ENCODE measurements around the gene NRGN.

NRGN gene

DNA sequence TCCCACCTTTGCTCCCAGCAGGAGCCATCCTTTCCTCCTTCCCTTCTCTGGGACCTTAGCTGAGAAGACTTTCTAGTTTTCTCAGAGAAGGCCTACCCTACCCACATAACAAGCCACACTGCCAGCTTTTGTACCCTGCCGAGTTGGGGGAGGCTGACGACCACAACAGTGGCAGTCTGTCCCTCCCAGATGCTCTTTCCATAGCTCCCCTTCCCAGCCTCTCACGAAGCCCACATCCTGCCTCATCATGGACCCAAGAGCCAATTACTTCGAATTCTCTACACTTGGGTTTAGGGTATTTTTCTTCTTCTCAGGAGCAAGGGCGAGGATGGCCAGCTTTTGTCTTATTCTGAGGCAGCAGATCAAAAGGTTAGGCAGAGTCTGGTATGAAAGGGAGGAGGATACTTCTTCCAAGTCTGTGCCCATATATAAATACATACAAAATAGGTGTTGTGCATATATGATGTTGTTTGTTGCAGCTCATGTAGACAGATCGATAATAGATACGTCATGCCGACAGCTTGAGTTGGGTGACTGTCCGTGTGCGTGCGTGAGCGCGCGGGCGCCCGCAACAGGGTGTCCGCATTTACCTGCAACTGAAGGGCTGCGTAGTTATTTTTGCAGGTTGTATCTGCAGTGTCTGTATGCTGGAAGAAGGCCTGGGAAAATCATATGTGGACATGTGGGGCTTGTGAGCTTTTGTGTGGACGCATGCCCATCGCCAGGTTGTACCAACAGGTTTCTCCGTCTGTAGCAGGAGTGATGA, 846 bp upstream of the NRGN start:
- DNase-seq (ENCODE audit: insufficient read length, low spot score) (no peak), FAIRE-seq (no peak)

DNA sequence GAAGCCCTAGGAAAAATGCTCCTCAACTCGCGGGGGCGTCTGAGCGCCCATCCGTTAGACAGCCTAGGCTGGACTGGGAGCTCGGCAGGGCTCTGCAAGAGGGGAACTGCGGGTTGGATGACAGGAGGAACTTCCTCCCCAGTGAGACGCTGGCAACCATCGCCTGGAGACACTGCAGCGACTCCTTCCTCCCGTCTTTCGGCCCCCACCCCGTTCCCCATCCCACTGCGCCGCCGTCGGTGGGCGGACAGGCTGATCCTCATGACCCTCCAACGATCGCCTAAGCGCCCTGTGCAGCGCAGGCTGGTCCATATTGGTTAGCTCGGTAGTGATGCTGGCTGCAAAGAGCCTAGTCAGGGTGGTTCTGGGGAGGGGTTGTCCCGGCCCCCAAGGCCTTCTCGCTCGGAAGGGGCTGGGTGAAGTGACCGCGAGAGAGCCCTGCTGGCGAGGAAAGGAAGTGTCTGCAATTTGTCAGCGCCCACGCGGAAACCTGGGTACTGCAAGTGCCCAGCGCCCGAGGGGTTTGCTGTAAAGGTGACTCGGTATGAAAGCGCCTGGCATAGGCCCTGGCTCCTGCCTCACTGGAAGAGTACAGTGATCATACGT, 638 bp downstream of the NRGN start:
- DNase-seq (ENCODE audit: insufficient read length, low spot score) (no peak), FAIRE-seq (no peak)

GRCh38 chr11:124742555-124742954, 2.8 kb downstream of the NRGN start:
- FAIRE-seq (no peak), DNase-seq (ENCODE audit: insufficient read length, low spot score) (no peak)

DNA sequence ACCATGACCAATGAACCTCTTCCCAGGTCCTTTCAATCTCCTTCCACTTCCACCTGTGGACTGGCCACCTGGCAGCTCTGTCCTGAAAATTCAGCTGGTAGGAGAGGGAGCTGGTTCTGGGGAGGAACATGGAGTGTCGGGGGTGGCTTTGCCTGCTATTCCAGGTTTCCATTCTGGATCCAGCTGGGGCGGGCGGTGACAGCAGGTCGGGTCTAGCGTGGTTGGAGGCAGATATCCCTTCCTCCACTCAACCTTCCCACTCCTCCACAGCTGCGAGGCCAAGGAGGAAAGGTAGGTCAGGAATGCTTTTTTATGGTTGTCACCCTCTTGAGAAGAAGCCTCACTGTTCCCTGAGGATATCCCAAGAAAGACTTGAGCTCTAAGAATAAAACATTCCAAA, 3.3 kb downstream of the NRGN start:
- no peak for DNase-seq (ENCODE audit: insufficient read length, low spot score)
- FAIRE-seq = no peak

DNA sequence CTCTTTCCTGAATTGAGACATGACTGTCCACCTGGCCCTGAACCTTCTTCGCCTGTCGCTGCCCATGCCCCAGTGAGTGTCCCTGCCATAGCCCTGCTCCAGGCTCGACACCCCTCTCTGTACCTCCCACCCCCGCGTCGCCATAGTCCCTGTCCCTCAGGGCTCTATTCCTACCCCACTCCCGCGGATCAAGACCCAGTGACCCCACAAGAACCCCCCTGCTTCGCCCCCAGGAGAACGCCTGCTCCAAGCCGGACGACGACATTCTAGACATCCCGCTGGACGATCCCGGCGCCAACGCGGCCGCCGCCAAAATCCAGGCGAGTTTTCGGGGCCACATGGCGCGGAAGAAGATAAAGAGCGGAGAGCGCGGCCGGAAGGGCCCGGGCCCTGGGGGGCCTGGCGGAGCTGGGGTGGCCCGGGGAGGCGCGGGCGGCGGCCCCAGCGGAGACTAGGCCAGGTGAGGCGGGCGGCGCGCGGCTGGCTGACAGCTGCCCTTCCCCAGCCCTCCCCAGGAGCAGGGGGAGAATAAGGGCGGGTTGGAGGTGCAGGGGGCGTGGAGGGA, 5.6 kb downstream of the NRGN start:
- FAIRE-seq (no peak), DNase-seq (ENCODE audit: insufficient read length, low spot score) (no peak)

DNA sequence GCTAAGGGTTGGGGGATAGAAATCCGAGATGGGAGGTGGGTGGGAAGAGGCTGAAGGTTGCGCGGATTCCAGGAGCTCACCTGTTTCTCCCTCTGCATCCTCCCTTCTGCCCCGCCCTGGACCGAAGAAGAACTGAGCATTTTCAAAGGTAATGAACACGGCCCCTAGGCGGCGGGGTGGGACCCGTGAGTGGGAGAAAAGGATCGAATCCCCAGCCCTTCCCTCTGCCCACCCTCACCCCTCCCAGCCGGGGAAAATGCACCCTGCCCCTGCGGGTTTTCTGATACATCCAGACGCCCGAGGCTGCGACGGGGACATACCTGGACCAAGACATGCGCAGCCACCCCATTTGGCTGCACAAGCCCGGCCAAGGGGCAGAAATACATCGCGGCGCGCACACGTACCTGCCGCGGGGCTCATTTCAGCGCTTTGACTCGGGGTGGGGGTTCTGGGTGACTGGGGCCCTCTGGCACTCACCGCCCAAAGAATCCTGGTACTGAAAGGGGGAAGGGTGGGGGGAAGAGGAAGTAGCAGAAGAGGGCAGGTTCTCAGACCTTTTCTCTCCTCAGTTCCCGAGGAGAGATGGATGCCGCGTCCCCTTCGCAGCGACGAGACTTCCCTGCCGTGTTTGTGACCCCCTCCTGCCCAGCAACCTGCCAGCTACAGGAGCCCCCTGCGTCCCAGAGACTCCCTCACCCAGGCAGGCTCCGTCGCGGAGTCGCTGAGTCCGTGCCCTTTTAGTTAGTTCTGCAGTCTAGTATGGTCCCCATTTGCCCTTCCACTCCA, 6.3 kb downstream of the NRGN start:
- DNase-seq (ENCODE audit: insufficient read length, low spot score) (no peak), FAIRE-seq (no peak)

GRCh38 chr11:124746621-124747243, 7.0 kb downstream of the NRGN start:
- no peak for FAIRE-seq

GRCh38 chr11:124747406-124748099, 7.8 kb downstream of the NRGN start:
- FAIRE-seq (no peak), DNase-seq (ENCODE audit: insufficient read length, low spot score) (no peak)

More at GRCh38 chr11:124746621-124747243, 7.0 kb downstream of the NRGN start:
- DNase-seq (ENCODE audit: insufficient read length, low spot score) = no peak

- no peak for FAIRE-seq
- no peak for DNase-seq (ENCODE audit: insufficient read length, low spot score)
Observed at GRCh38 chr11:124748100-124748418, 8.3 kb downstream of the NRGN start.

DNA sequence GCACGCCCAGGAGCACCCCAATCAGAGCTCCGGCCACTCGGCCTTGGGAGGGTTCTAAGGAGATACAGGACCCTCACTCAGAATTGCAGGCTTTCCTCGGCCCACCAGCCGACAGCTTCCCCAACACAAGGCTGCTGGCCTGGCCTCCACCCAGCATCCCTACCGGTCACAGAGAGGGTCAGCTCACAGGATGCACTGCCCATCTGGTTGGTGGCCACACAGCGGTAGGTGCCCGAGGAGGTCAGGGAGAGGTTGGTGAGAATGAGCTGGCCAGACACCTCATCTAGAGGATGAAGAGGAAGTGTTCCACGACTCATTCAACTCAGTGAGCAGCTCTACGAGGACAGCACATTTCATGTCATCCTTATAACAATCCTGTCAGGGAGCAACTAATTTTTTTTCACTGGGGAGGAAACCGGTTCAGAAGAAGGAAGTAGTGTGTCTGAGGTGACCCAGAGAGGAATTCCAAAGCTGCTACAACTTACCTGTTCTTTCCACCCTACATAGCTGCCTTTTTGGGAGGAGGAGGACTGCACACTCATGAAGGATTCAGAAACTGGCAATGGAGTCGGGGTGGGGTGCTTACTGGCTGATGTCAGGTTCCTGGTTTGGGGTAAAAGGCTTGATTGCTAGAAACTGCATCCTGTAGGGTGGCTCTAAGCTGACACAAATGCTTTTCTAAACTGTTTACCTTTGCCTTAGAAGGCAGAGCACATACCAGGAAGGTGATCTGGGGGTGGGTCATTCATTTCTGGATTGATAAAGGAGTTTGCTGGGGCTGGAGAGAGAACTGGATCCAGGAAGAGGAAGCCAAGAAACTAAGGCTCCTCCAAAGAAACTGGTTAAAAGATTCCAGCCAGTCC, 9.0 kb downstream of the NRGN start:
- FAIRE-seq (no peak), DNase-seq (ENCODE audit: insufficient read length, low spot score) (no peak)

DNA sequence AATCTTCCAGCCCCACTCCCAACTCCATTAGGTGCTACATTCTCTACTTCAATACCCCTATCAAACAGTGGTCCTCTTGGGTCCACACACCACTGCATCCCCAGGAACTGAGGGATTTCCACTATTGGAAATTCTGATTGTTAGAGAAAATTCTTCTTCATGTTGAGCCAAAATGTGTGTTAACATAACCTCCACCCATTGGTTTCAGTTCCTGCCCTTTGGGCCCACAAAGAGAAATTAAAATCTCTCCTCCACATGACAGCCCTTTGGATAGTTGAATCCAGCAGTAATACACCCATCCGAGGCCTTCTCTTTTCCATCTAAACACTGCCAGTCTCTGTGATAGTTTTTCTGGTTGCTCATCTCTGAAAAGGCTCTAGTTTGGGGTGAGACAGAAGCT, 10.2 kb downstream of the NRGN start:
- DNase-seq (ENCODE audit: insufficient read length, low spot score) (no peak), FAIRE-seq (no peak)

DNA sequence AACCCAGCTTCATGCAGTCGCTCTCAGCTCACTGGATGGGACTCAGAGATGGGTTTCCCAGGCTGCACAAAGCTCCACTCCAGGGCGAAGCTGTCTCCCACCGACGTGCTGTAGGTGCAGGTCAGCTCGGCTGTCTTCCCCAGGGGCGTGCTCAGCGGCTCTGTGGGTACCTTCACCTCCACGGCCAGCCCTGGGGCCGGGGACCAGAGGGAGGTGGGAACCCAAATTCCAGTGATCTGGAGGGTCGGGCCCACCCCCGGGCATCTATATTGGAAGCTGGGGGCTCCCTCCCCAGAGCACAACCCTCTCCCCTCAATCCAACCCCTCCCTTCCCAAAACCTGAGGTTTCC, 11.6 kb downstream of the NRGN start:
- DNase-seq (ENCODE audit: insufficient read length, low spot score) (no peak), FAIRE-seq (no peak)

DNA sequence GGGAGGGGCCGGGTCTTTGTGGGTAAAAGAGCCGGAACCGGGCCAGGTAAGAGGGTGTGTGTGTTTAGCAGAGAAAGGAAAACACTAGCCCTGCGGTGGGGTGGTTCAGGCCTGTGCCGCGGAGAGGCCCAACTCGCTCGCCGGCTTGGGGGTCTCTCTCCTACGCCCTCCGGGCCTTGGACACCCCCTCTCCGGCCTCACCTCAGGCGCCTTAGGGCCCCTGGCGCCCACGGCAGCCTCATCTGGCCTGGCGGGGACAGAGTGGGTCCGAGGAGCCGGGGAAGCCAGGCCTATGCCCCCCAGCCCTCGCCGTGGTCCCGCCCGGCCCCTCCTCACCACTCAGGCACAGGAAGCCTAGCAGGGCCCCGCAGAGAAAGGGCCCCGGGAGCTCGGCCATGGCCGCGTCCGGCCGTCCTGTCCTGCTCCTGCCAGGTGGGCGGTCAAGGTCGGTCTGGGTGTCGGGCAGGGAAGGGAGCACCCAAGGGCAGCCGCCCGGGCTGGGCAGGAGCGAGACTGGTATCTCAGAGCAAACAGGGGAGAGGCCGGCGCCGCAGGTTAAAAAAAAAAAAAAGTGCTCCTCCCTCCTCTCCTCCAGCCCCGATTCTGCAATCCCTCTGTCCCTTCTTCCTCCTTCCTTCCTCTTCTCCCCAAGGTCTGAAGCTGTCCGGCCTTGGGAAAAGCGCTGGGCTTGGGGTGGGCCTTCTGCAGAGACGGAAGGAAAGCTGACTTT, 12.2 kb downstream of the NRGN start, which contains the start of gene VSIG2:
Gene VSIG2, minus strand, starts transcription at position 515 of the 730 bp plus-strand sequence. Its CDS starts 118 bp downstream, at position 397.
- DNase-seq (ENCODE audit: insufficient read length, low spot score) = no peak
- FAIRE-seq = no peak

DNA sequence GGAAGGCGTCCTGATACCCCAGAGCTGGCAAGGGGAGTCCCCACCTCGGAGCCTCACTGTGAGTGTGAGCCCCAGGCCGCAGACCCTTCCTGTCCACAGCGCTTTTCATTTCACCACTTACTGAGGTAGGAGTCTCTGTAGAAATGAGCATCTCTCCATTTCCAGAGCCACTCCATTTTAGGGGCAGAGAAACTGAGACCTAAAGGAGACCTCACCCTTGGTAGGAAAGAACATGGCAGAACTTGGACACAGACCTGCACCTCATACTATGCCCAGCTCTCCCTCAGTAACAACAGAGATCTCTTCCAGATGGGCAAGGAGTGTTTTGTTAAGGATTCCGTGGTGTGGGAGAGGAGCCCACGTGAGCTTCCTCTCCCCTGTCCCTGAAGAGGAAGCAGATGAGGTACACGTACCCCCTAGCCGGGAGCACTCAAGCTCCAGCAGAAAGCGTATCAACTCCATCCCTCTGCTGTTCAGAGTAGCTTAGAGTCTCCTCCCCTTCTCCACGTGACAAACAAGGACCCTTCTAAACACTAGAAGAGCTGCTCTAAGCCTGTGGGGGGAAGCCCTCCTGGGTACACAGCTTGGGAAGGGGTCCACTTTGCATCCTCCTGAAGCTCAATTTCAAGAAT, 12.8 kb downstream of the NRGN start:
- FAIRE-seq = no peak
- DNase-seq (ENCODE audit: insufficient read length, low spot score) = no peak

- no peak for FAIRE-seq
Observed at GRCh38 chr11:124753205-124753604, 13.5 kb downstream of the NRGN start.

GRCh38 chr11:124753624-124754023, 13.9 kb downstream of the NRGN start:
- FAIRE-seq (no peak), DNase-seq (ENCODE audit: insufficient read length, low spot score) (no peak)

More at GRCh38 chr11:124753205-124753604, 13.5 kb downstream of the NRGN start:
- DNase-seq (ENCODE audit: insufficient read length, low spot score) = no peak

- DNase-seq (ENCODE audit: insufficient read length, low spot score) (no peak), FAIRE-seq (no peak)
Observed at GRCh38 chr11:124754309-124754708, 14.6 kb downstream of the NRGN start.

DNA sequence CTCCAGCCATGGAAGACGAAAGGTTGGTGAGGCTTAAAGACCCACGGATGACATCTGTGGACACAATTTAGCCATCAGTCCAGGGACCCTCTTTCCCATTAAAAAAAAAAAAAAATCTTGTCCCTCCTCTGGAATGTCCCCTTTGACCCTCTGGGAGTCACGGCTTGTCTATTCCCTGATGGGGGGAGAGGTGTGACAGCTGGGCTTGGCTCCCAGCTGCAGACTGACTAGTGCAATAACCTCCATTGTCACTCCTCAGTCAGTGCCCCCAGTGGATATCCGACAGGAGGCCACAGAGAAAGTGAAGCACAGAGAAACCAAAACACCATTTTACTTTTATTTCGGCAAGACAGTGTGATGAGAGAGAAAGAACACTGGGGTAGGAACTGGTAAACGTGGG, 15.0 kb downstream of the NRGN start:
- DNase-seq (ENCODE audit: insufficient read length, low spot score) = no peak
- FAIRE-seq = no peak
